Fibroblast of gingiva (primary cell): Measurements from ENCODE around the gene MISP3.

Experiments used
- DNase-seq: peaks from one replicate; pipeline ENCODE4 v3.0.0-alpha.2; 2011; ENCODE audit warnings: low read depth

Gene MISP3

GRCh38 chr19:14053500-14053899 lies 19.1 kb upstream of the MISP3 start:
- no peak for DNase-seq

DNA sequence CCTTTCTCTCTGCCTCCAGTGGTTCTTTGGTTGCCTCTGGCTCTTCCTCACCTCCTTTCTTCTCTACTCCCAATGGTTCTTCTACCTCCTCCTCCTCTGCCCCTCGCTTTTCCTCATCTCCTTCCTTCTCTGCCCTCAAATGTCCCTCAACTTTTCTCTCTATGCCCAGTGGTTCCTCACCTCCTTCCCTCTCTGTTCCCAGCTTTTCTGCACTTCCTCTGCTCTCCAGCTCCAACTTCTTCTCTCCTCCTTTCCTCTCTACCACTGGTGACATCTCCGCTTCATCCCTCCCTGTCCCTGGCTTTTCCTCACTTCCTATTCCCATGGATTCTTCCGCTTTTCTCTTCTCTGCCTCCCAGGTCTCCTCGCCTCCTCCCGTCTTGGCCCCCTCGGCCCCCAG lies 18.5 kb upstream of the MISP3 start:
- DNase-seq = no peak

- no peak for DNase-seq
Measured at GRCh38 chr19:14054721-14055120, 17.9 kb upstream of the MISP3 start.

DNA sequence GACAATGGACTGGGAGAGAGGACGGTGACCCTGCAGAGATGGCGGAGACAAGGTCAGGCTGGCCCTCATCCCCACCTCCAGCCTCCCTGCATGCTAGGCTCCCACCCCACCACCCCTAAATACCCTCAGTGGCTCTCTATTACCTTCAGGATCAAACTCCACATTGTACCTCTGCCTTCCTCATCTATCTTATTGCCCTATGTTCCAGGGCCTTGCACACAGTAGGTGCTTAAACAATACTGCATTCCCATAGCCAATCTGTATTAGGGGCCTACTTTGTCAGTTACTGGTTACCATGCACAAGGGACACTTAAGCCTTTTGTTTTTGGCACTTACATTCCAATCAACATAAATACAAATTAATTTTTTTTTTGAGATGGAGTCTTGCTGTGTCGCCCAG lies 17.2 kb upstream of the MISP3 start:
- no peak for DNase-seq

DNA sequence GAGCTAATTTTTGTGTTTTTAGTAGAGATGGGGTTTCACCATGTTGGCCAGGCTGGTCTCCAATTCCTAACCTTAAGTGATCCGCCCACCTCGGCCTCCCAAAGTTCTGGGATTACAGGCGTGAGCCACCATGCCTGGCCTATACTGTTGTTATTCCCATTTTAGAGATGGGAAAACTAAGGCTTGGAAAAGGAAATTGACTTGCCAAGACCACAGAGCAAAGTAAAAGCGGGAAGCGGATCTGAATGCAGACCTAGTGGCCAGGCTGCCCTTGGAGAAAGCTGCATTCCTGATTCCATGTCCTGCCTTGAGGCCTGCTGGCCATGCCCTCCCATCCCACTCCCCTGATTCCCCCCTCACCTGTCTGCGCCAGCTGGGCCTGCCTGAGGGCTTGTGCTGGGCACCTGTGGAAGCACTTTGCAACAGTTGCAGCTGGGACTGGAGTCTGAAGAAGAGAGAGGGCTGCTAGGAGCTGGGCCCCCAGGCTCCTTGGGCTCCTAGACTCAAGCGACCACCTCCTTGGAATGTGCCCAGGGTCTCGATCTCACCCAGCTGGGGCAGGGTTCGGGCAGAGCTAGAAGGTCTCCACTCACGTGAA lies 16.4 kb upstream of the MISP3 start:
- no peak for DNase-seq

GRCh38 chr19:14056741-14057356 lies 15.7 kb upstream of the MISP3 start:
- DNase-seq = no peak

- no peak for DNase-seq
Measured at GRCh38 chr19:14058182-14059092, 14.1 kb upstream of the MISP3 start.

DNA sequence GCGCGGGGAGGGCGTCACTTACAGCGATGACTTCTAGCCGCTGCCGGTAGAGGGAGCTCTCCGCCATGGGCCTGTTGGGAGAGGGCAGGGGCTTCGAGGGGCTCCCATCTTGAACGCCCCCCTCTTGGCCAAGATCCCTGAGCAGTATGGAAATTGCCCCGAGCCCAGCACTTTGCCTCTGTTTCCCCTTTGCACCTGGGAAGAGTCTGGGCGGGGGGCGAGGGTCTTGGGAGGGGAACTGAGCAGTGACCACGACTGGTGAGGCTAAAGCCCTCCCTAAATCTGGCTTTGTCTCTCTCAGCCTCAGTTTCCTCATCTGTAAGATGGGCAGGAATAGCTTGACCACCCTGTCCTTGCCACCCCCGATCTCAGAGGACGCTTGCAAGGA lies 13.5 kb upstream of the MISP3 start:
- DNase-seq = no peak

GRCh38 chr19:14059652-14060155 lies 12.9 kb upstream of the MISP3 start:
- DNase-seq = no peak

DNA sequence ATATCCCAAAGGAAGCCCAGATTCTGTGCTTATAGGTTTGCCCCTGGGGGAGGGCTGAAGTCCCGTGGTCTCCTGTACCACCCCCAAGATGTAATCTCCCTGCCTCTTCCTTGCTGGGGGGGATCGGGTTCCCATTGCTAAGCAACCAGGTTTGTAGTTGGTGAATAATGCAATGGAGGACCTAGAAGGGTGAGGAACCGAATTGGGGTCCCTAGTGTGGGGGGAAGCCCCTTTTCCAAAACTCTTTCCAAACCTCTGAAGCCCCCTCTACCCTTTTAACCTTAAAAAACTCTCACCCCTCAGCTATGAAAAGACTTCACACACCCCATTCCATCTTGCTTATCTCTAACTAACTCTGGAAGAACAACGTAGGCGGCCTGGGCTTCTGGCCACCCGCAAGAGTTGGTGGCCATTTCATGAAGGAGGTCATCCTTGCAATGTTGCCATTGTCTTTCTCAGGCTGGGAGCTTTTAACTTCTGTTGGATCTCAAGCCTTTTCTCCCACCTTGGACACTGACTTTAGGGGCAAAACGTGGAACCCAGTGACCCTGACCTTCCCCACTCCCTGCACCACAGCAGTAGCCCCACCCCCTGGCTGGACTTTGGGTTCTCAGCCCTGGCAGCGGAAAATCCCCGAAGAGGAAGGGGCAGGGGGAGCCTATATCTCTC lies 11.4 kb upstream of the MISP3 start:
- no peak for DNase-seq

- DNase-seq = no peak
Measured at GRCh38 chr19:14061751-14062557, 10.6 kb upstream of the MISP3 start, which contains the start of gene PALM3. PALM3 (minus strand) TSS chr19:14062076; CDS start chr19:14061980, 96 bp downstream.

DNA sequence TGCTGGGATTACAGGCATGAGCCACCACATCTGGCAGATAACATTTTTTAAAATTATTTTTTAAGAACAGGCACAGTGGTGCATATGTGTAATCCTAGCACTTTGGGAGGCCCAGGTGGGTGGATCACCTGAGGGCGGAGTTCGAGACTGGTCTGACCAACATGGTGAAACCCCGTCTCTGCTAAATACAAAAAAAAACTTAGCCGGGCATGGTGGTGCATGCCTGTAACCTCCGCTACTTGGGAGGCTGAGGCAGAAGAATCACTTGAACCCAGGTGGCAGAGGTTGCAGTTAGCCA lies 10.1 kb upstream of the MISP3 start:
- DNase-seq = no peak

DNA sequence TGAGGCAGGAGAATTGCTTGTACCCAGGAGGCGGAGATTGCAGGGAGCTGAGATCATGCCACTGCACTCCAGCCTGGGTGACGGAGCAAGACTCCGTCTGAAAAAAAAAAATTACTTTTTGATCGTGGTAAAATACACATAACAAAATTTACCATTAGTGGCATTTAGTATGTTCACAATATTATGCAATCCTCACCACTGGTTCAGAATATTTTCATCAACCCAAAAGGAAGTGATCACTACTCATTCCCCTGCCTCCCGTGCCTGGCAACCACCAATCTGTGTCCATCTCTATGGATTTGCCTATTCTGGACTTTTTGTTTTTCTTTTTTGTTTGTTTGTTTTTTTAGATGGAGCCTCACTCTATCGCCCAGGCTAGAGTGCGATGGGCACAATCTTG lies 9.5 kb upstream of the MISP3 start:
- no peak for DNase-seq

DNA sequence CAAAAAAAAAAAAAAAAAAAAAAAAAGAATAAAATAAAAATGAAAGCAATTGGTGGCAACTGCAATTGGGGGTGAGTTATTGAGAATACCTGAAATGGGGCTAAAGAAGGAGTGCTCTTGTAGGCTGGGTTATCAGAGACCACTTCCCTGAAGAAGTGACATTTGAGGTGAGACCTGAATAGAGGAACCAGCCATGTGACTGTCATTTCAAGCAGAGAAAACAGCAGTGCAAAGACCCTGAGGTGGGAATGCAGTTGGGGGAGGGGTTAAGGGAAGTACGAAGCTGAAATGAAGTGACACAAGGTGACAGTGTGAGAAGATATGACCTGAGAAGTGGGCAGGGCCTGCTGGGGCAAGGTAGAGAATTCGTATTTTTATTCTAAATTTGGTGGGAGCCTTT lies 6.5 kb upstream of the MISP3 start:
- DNase-seq = no peak

DNA sequence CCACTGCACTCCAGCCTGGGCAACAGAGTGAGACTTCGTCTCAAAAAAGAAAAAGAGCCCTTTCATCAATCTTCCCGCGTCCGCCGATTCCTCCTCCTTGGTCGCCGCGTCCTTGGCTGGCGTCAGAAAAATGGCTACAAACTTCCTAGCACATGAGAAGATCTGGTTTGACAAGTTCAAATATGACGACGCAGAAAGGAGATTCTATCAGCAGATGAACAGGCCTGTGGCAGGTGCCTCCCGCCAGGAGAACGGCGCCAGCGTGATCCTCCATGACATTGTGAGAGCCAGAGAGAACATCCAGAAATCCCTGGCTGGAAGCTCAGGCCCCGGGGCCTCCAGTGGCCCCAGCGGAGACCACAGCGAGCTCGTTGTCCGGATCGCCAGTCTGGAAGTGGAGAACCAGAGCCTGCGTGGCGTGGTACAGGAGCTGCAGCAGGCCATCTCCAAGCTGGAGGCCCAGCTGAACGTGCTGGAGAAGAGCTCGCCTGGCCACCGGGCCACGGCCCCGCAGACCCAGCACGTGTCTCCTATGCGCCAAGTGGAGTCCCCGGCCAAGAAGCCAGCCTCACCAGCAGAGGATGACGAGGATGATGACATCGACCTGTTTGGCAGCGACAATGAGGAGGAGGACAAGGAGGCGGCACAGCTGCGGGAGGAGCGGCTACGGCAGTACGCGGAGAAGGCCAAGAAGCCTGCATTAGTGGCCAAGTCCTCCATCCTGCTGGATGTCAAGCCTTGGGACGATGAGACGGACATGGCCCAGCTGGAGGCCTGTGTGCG lies 2.1 kb upstream of the MISP3 start:
- DNase-seq = no peak

GRCh38 chr19:14073261-14073924 lies 807 bp downstream of the MISP3 start:
- peak; percentile 79 for DNase-seq

GRCh38 chr19:14073925-14074838 lies 1.6 kb downstream of the MISP3 start:
- DNase-seq = no peak

DNA sequence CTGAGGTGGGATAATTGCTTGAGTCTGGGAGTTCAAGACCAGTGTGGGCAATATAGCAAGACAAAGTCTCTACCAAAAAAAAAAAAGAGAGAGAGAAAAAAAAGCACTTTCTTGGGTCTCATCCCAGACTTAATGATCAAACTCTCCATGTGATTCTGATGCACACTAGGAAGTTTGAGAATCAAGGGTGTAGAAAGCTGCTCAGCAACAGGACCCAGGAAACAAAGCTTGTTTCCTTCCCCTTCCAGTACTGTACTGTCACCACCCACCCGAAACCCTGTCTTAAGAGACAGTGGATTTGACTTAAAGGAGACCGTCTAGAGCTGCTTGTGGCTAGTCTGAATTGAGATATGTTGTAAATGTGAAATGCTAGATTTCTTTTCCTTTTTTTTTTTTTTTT lies 5.8 kb downstream of the MISP3 start:
- peak; percentile 35 for DNase-seq
